ENCODE results near the gene KNCN. TPM values are rescaled to one million over a fixed set of nuclear protein-coding genes. Genes with fewer than 3 reads are reported as not detected.

Gene KNCN
- total RNA-seq, 1 donor from 2014 or later = not detected

DNA sequence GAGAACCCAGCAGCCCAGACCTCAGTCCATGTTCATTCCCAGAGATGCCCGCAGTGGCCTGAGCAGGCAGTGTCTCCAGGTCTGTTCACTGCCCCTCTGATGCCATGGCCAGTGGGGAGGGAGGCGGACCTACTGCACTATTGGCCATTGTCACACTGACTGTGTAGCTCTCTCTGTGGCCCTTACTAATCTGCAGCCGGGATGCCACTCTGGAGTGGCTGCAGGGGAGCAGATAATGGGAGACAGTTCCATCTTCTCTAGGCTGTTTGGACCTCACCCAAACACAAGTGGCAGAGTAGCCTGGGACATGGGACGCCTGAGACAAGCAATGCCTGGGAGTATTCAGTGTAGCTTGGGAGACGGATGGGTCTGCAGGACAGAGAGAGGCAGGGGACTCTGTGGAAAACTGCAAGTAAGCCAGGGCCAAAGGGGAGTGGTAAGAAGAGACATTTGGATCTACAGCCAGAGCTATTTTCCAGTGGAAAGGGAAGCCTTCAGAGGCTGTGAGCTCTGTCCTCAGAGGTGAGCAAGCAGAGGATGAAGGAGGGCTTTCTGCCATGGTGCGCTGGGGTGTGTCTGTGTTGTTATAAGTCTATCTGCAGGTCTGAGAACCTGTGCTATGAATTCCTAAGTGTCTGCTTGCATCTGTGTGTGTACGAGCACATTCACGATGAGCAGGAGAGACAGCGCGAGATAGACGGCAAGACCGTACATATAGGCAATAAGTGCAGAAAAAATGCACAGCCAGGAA lies 35.1 kb downstream of the KNCN start:
- Histone ChIP-seq H3K27ac (no peak overlapping the region), H3K9me3 (no peaks in the 10 kb centered on the region), H3K27me3 (no peaks in the 10 kb centered on the region), H3K4me1 (no peaks in the 10 kb centered on the region), H3K36me3 (no peaks in the 10 kb centered on the region), H3K4me3 (no peak overlapping the region)
- DNase-seq (ENCODE audit: low spot score in 2 of 2) = no peak
- intact Hi-C loops (cut with DNase I) = no loop called here
- TF ChIP-seq CTCF (IDR thresholded peaks at IDR 0.05) = no peak

DNA sequence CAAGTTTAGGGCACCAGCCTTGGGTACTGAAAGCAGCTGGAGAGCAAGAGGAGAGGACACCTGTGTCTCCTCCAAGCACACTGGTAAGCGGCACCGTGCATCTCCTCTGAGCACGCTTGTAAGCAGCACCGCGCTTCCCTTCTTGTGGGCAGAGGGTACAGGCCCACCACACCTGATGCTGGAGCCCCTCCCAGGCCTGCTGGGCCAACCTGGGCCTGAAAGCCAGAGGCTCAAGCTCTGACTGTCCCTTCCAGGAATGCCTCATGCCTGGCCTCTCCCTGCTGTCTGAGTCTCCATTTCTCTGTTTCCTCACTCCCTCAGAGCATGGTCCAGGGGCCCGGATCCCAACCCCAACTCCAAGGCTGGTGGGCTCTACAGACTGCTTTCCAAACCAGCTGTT lies 35.9 kb downstream of the KNCN start:
- intact Hi-C loops (cut with DNase I) = no loop called here
- Histone ChIP-seq H3K4me1 (no peaks in the 10 kb centered on the region), H3K9me3 (no peaks in the 10 kb centered on the region), H3K27me3 (no peaks in the 10 kb centered on the region), H3K4me3 (no peak overlapping the region), H3K27ac (no peak overlapping the region), H3K36me3 (no peaks in the 10 kb centered on the region)
- no peak for DNase-seq (ENCODE audit: low spot score in 2 of 2)
- TF ChIP-seq CTCF (IDR thresholded peaks at IDR 0.05) = no peak

- intact Hi-C loops (cut with DNase I) = no loop called here
- Histone ChIP-seq H3K36me3 (no peaks in the 10 kb centered on the region), H3K27me3 (no peaks in the 10 kb centered on the region), H3K9me3 (no peaks in the 10 kb centered on the region), H3K4me1 (no peaks in the 10 kb centered on the region), H3K27ac (no peak overlapping the region), H3K4me3 (no peak overlapping the region)
- TF ChIP-seq CTCF (IDR thresholded peaks at IDR 0.05) = no peak
- no peak for DNase-seq (ENCODE audit: low spot score in 2 of 2)
Measured at GRCh38 chr1:46513536-46513935, 37.9 kb downstream of the KNCN start.

DNA sequence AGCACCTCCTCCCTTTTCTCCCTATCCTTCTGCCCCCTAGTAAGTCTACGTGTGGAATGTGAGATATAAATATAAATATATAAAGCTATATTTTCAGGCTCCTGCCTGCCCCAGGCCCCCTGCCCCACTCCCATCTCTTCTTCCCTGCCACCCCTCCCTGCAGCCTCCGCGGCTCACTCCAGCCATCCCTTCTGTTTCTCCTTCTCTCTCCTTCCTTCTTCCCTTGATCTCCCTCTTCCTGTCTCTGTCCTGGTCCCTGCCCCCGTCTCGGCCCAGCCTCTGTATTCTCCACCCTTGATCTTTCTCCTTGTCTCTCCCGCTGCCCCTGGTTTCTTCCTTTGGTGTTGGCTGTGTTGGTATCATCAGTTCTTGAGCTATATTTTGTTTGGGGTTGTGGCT lies 38.7 kb downstream of the KNCN start:
- H3K4me1 ChIP-seq = no peaks in the 10 kb centered on the region
- intact Hi-C loops (cut with DNase I) = no loop called here
- H3K36me3 ChIP-seq = no peaks in the 10 kb centered on the region
- DNase-seq (ENCODE audit: low spot score in 2 of 2) = no peak
- no peak for TF ChIP-seq CTCF (IDR thresholded peaks at IDR 0.05)
- no peak overlapping the region for H3K27ac ChIP-seq
- H3K4me3 ChIP-seq = no peak overlapping the region
- no peaks in the 10 kb centered on the region for H3K9me3 ChIP-seq
- H3K27me3 ChIP-seq = no peaks in the 10 kb centered on the region

GRCh38 chr1:46512135-46512791 lies 39.2 kb downstream of the KNCN start:
- no peak overlapping the region for H3K27ac ChIP-seq
- intact Hi-C loops (cut with DNase I) = no loop called here
- H3K4me1 ChIP-seq = no peaks in the 10 kb centered on the region
- TF ChIP-seq CTCF (IDR thresholded peaks at IDR 0.05) = no peak
- DNase-seq (ENCODE audit: low spot score in 2 of 2) = no peak
- no peaks in the 10 kb centered on the region for H3K9me3 ChIP-seq
- no peaks in the 10 kb centered on the region for H3K36me3 ChIP-seq
- no peaks in the 10 kb centered on the region for H3K27me3 ChIP-seq
- H3K4me3 ChIP-seq = no peak overlapping the region

Measured in ascending aorta (tissue), 2 donors.